Astrocyte of the cerebellum (primary cell): ENCODE results near the gene DUOXA1.
A peak's percentile ranks its signal among the peaks of the same experiment; 100 is the strongest.

ENCODE experiments used
- DNase-seq: peaks from one replicate; pipeline ENCODE4 v3.0.0-alpha.2; 2011; ENCODE audit warnings: low read depth
- H3K4me3 ChIP-seq: 2 replicates; pipeline ENCODE4 v1.5.1; 2011; ENCODE audit warnings: mild to moderate bottlenecking, low read depth, low read length, moderate library complexity
- CTCF ChIP-seq: IDR thresholded peaks from 2 replicates; pipeline ENCODE4 v1.5.1; 2012; ENCODE audit warnings: low read length, low read depth, moderate library complexity, mild to moderate bottlenecking; ENCODE audit errors: missing control alignments
- in situ Hi-C: cut with HindIII; loops from 2 replicates; pipeline ENCODE4 v1.10.0; 2017; ENCODE audit warnings: low sequenced_read_pairs

DUOXA1 gene

GRCh38 chr15:45168751-45169551, 39.3 kb upstream of the DUOXA1 start:
- in situ Hi-C loops: loop anchor here (10.0 kb wide), 1 partner anchor 236 kb away; a partner anchor contains a TSS
- DNase-seq: no peak
- no peak for TF ChIP-seq CTCF
- H3K4me3 ChIP-seq: no peak overlapping the region

GRCh38 chr15:45168286-45168685, 38.6 kb upstream of the DUOXA1 start:
- no peak for DNase-seq
- TF ChIP-seq CTCF: no peak
- H3K4me3 ChIP-seq: no peak overlapping the region
- in situ Hi-C loops: loop anchor here (10.0 kb wide), 1 partner anchor 237 kb away; a partner anchor contains a TSS

GRCh38 chr15:45167631-45168205, 38.0 kb upstream of the DUOXA1 start:
- in situ Hi-C loops: loop anchor here (10.0 kb wide), 1 partner anchor 237 kb away; a partner anchor contains a TSS
- no peak for DNase-seq
- no peak for TF ChIP-seq CTCF
- H3K4me3 ChIP-seq: peak overlapping the region; percentile 42

- TF ChIP-seq CTCF: peak; percentile 56
- H3K4me3 ChIP-seq: peak overlapping the region; percentile 42
- in situ Hi-C loops: loop anchor here (10.0 kb wide), 1 partner anchor 238 kb away; a partner anchor contains a TSS
- peak; percentile 36 for DNase-seq
These were observed 37.4 kb upstream of the DUOXA1 start for GRCh38 chr15:45166834-45167630.

- in situ Hi-C loops: loop anchor here (10.0 kb wide), 1 partner anchor 239 kb away; a partner anchor contains a TSS
- no peak overlapping the region for H3K4me3 ChIP-seq
- TF ChIP-seq CTCF: no peak
- no peak for DNase-seq
These were observed 35.9 kb upstream of the DUOXA1 start for GRCh38 chr15:45165536-45165935.

- no peak for TF ChIP-seq CTCF
- DNase-seq: no peak
- no peak overlapping the region for H3K4me3 ChIP-seq
- in situ Hi-C loops: loop anchor here (10.0 kb wide), 1 partner anchor 240 kb away; a partner anchor contains a TSS
These were observed 35.2 kb upstream of the DUOXA1 start for GRCh38 chr15:45164914-45165313.
